IPS-20b (cell line): Measurements from ENCODE around the gene WWOX.

Experiments
- H3K27ac ChIP-seq: one replicate; pipeline ENCODE4 v1.5.1; 2013; ENCODE audit warnings: low read length
- H3K27me3 ChIP-seq: 2 replicates; pipeline ENCODE4 v1.6.1; 2013; ENCODE audit warnings: mild to moderate bottlenecking, low read length, inconsistent platforms; ENCODE audit not compliant: insufficient read depth
- H3K36me3 ChIP-seq: 2 replicates; pipeline ENCODE4 v1.6.1; 2013; ENCODE audit warnings: low read depth, mild to moderate bottlenecking, inconsistent platforms, low read length, moderate library complexity; ENCODE audit not compliant: insufficient read depth
- H3K4me1 ChIP-seq: 2 replicates; pipeline ENCODE4 v1.6.1; 2013; ENCODE audit warnings: mild to moderate bottlenecking, control low read depth, inconsistent platforms, low read length, moderate library complexity; ENCODE audit not compliant: insufficient read depth
- H3K4me3 ChIP-seq: 2 replicates; pipeline ENCODE4 v1.5.1; 2013; ENCODE audit warnings: mild to moderate bottlenecking, low read length, inconsistent platforms
- H3K9ac ChIP-seq: 2 replicates; pipeline ENCODE4 v1.6.1; 2013; ENCODE audit warnings: low read depth, mild to moderate bottlenecking, inconsistent platforms, low read length, moderate library complexity
- H3K9me3 ChIP-seq: 2 replicates; pipeline ENCODE4 v1.6.1; 2013; ENCODE audit warnings: mild to moderate bottlenecking, low read depth, low read length, inconsistent platforms; ENCODE audit not compliant: insufficient read depth

WWOX gene

GRCh38 chr16:78811247-78811646, 711.8 kb downstream of the WWOX start:
- Histone ChIP-seq H3K4me3 (no peak overlapping the region), H3K36me3 (no peaks in the 10 kb centered on the region), H3K9me3 (no peaks in the 10 kb centered on the region), H3K4me1 (0 out of 2 replicates have a peak, but pooled peaks cover 3% of the 10 kb centered on the region), H3K9ac (no peak overlapping the region), H3K27me3 (no peaks in the 10 kb centered on the region), H3K27ac (no peak overlapping the region)

GRCh38 chr16:78812582-78812981, 713.1 kb downstream of the WWOX start:
- no peak overlapping the region for H3K4me3 ChIP-seq
- H3K27me3 ChIP-seq, result no peaks in the 10 kb centered on the region
- H3K27ac ChIP-seq, result no peak overlapping the region
- no peaks in the 10 kb centered on the region for H3K36me3 ChIP-seq
- no peaks in the 10 kb centered on the region for H3K9me3 ChIP-seq
- H3K4me1 ChIP-seq, result 0 out of 2 replicates have a peak, but pooled peaks cover 3% of the 10 kb centered on the region
- no peak overlapping the region for H3K9ac ChIP-seq

- H3K27ac ChIP-seq, result no peak overlapping the region
- no peak overlapping the region for H3K9ac ChIP-seq
- H3K36me3 ChIP-seq, result no peaks in the 10 kb centered on the region
- H3K27me3 ChIP-seq, result no peaks in the 10 kb centered on the region
- no peak overlapping the region for H3K4me3 ChIP-seq
- no peaks in the 10 kb centered on the region for H3K9me3 ChIP-seq
- H3K4me1 ChIP-seq, result 0 out of 2 replicates have a peak, but pooled peaks cover 3% of the 10 kb centered on the region
Observed at GRCh38 chr16:78813661-78814311, 714.3 kb downstream of the WWOX start.

GRCh38 chr16:78815713-78816112, 716.3 kb downstream of the WWOX start:
- Histone ChIP-seq H3K4me3 (no peak overlapping the region), H3K27ac (no peak overlapping the region), H3K27me3 (no peaks in the 10 kb centered on the region), H3K4me1 (0 out of 2 replicates have a peak, but pooled peaks cover 3% of the 10 kb centered on the region), H3K9me3 (no peaks in the 10 kb centered on the region), H3K36me3 (no peaks in the 10 kb centered on the region), H3K9ac (no peak overlapping the region)

GRCh38 chr16:78816499-78817195, 717.2 kb downstream of the WWOX start:
- Histone ChIP-seq H3K36me3 (no peaks in the 10 kb centered on the region), H3K27ac (no peak overlapping the region), H3K27me3 (no peaks in the 10 kb centered on the region), H3K9ac (no peak overlapping the region), H3K4me3 (no peak overlapping the region), H3K4me1 (0 out of 2 replicates have a peak, but pooled peaks cover 3% of the 10 kb centered on the region), H3K9me3 (no peaks in the 10 kb centered on the region)

GRCh38 chr16:78817200-78817739, 717.8 kb downstream of the WWOX start:
- H3K4me1 ChIP-seq, result 0 out of 2 replicates have a peak, but pooled peaks cover 3% of the 10 kb centered on the region
- H3K9me3 ChIP-seq, result no peaks in the 10 kb centered on the region
- H3K9ac ChIP-seq, result no peak overlapping the region
- no peak overlapping the region for H3K27ac ChIP-seq
- H3K27me3 ChIP-seq, result no peaks in the 10 kb centered on the region
- no peaks in the 10 kb centered on the region for H3K36me3 ChIP-seq
- no peak overlapping the region for H3K4me3 ChIP-seq

- no peak overlapping the region for H3K4me3 ChIP-seq
- H3K36me3 ChIP-seq, result no peaks in the 10 kb centered on the region
- no peaks in the 10 kb centered on the region for H3K27me3 ChIP-seq
- H3K4me1 ChIP-seq, result no peaks in the 10 kb centered on the region; the same call in 1 of the 2 replicates
- no peak overlapping the region for H3K27ac ChIP-seq
- no peaks in the 10 kb centered on the region for H3K9me3 ChIP-seq
- H3K9ac ChIP-seq, result no peak overlapping the region
Observed at GRCh38 chr16:78821335-78821734, 721.9 kb downstream of the WWOX start.

GRCh38 chr16:78822509-78822908, 723.1 kb downstream of the WWOX start:
- no peaks in the 10 kb centered on the region; the same call in 1 of the 2 replicates for H3K4me1 ChIP-seq
- no peak overlapping the region for H3K9ac ChIP-seq
- H3K27me3 ChIP-seq, result no peaks in the 10 kb centered on the region
- H3K4me3 ChIP-seq, result no peak overlapping the region
- no peaks in the 10 kb centered on the region for H3K36me3 ChIP-seq
- H3K27ac ChIP-seq, result no peak overlapping the region
- H3K9me3 ChIP-seq, result no peaks in the 10 kb centered on the region

GRCh38 chr16:78823027-78823426, 723.6 kb downstream of the WWOX start:
- no peaks in the 10 kb centered on the region for H3K36me3 ChIP-seq
- no peak overlapping the region for H3K9ac ChIP-seq
- H3K9me3 ChIP-seq, result no peaks in the 10 kb centered on the region
- no peaks in the 10 kb centered on the region; the same call in 1 of the 2 replicates for H3K4me1 ChIP-seq
- no peak overlapping the region for H3K27ac ChIP-seq
- H3K27me3 ChIP-seq, result no peaks in the 10 kb centered on the region
- H3K4me3 ChIP-seq, result no peak overlapping the region

GRCh38 chr16:78829280-78829679, 729.8 kb downstream of the WWOX start:
- Histone ChIP-seq H3K9ac (no peak overlapping the region), H3K36me3 (no peaks in the 10 kb centered on the region), H3K27me3 (no peaks in the 10 kb centered on the region)

GRCh38 chr16:78830599-78830998, 731.1 kb downstream of the WWOX start:
- no peaks in the 10 kb centered on the region for H3K27me3 ChIP-seq
- no peaks in the 10 kb centered on the region for H3K36me3 ChIP-seq
- no peak overlapping the region for H3K4me3 ChIP-seq
- no peak overlapping the region for H3K27ac ChIP-seq
- H3K9me3 ChIP-seq, result no peaks in the 10 kb centered on the region
- no peak overlapping the region for H3K9ac ChIP-seq
- H3K4me1 ChIP-seq, result no peaks in the 10 kb centered on the region

More at GRCh38 chr16:78829280-78829679, 729.8 kb downstream of the WWOX start:
- no peak overlapping the region for H3K27ac ChIP-seq
- no peak overlapping the region for H3K4me3 ChIP-seq
- H3K4me1 ChIP-seq, result no peaks in the 10 kb centered on the region
- H3K9me3 ChIP-seq, result no peaks in the 10 kb centered on the region

GRCh38 chr16:78832100-78832499, 732.6 kb downstream of the WWOX start:
- H3K4me3 ChIP-seq, result no peak overlapping the region
- no peaks in the 10 kb centered on the region for H3K36me3 ChIP-seq
- H3K9ac ChIP-seq, result no peak overlapping the region
- no peaks in the 10 kb centered on the region for H3K4me1 ChIP-seq
- H3K27ac ChIP-seq, result no peak overlapping the region
- no peaks in the 10 kb centered on the region for H3K9me3 ChIP-seq
- H3K27me3 ChIP-seq, result no peaks in the 10 kb centered on the region
